ENCODE data around the gene SLC12A8.

Gene SLC12A8

DNA sequence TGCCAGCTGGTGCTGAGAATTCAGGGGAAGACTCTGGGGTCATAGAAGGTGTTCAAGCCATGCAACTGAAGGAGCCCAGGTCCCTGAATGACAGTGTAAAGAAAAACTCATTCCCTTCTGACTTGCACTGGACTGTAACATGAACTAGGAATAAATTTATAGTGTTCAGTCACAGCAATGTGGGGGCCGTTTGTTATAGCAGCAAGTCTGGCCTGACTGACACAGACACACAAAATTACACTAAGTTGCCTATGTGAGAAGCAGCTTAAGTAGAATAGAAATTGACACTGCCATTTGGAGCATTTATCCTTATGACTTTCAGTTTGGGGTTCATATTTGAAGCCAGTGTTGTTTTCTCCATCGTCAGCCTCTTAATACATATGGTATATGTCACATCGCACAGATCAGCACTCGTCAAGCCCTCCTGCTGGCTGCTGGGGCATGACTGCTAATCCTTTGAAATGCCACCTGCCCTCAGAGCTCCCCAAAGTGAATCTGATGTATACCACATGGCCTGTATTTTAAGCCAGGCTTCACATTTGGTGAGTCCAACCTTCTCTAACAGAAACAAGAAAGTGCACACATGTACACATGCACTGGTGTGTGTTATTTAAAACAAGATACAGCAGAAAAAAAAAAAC, 139.7 kb downstream of the SLC12A8 start:
- no peak for DNase-seq (ENCODE audit: low read depth)
- no peak for TF ChIP-seq CTCF (IDR thresholded peaks at IDR 0.05; ENCODE audit: insufficient read depth, low read depth, low read length, missing control alignments)
- no peak overlapping the region for H3K4me3 ChIP-seq (ENCODE audit: low read length)

GRCh38 chr3:125072301-125072700, 140.2 kb downstream of the SLC12A8 start:
- no peak overlapping the region for H3K4me3 ChIP-seq (ENCODE audit: low read length)
- TF ChIP-seq CTCF (IDR thresholded peaks at IDR 0.05; ENCODE audit: insufficient read depth, low read depth, low read length, missing control alignments): no peak
- no peak for DNase-seq (ENCODE audit: low read depth)

DNA sequence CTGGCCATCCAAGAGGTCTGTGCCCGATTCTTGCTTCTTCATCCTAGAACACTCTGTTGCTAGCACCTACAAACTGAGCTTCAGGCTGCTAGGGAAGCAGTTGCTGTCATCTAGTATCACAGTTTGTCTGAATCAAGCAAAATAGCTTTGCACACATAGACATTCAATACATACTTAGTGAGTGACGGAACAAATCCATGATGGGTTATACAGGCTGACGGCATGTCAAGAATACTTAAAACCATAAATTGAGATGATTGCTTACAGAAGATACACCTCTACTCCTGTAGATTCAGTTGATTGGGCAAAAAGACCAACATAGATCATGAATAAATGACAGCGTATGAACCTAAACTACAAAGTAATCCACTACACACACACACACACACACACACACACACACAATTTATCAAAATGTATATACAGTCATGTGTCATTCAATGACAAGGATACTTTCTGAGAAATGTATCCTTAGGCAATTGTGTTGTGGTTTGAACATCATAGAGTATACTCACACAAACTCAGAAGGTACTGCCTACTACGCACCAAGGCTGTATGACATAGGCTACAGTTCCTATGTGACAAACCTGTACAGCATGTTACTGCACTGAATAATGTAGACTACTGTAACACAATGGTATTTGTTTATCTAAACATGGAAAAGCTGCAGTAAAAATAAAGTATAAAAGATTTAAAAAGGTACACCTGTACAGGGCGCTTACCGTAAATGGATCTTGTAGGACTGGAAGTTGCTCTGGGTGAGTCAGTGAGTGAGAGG, 142.4 kb downstream of the SLC12A8 start:
- H3K4me3 ChIP-seq (ENCODE audit: low read length): no peak overlapping the region
- peak; percentile 50 for DNase-seq (ENCODE audit: low read depth)
- no peak for TF ChIP-seq CTCF (IDR thresholded peaks at IDR 0.05; ENCODE audit: insufficient read depth, low read depth, low read length, missing control alignments)

DNA sequence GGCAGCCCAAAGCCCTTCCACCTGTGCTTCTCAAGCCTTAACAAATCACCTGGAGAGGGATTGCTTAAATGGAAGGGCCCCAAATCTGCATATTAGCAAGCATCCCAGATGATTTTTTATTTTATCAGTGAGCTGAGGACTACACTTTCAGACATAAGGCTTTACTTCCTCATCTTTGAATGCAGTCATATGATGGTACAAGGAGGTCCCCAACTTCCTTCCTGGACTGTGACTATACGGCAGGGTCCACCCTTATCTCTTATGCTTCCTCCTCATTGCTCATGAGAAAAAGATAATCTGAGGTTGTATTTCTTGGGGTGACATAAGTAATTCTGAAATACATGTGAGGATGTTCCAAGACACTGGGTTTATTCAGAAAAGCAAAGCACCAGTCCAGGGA, 143.1 kb downstream of the SLC12A8 start:
- no peak for TF ChIP-seq CTCF (IDR thresholded peaks at IDR 0.05; ENCODE audit: insufficient read depth, low read depth, low read length, missing control alignments)
- H3K4me3 ChIP-seq (ENCODE audit: low read length): no peak overlapping the region
- no peak for DNase-seq (ENCODE audit: low read depth)

DNA sequence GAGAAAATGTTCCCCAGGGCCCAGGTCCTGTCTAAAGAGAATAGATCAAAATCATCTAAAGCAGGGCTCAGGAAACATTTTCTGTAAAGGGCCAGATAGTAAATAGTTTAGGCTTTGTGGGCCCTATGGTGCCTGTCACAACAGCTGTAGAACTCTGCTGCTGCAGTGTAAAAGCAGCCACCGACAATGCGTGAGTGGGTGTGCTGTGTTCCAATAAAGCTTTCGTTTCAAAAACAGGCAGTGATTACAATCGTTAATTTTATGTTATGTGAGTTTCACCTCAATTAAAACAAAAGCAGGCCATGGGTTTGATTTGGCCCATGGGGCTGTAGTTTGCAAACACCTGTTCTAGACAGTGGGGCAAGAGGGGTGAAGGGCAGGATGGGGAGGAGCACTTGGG, 144.3 kb downstream of the SLC12A8 start:
- TF ChIP-seq CTCF (IDR thresholded peaks at IDR 0.05; ENCODE audit: insufficient read depth, low read depth, low read length, missing control alignments): no peak
- H3K4me3 ChIP-seq (ENCODE audit: low read length): no peak overlapping the region
- DNase-seq (ENCODE audit: low read depth): no peak

- no peak for TF ChIP-seq CTCF (IDR thresholded peaks at IDR 0.05; ENCODE audit: insufficient read depth, low read depth, low read length, missing control alignments)
- H3K4me3 ChIP-seq (ENCODE audit: low read length): no peak overlapping the region
- DNase-seq (ENCODE audit: low read depth): peak; percentile 66
Measured at GRCh38 chr3:125067225-125067624, 145.3 kb downstream of the SLC12A8 start.

Measured in epithelial cell of esophagus (primary cell).